AG10803 (cell line): ENCODE data around the gene DNAJC17.

Source experiments
- DNase-seq: peaks from one replicate; pipeline ENCODE4 v3.0.0; 2010; ENCODE audit warnings: low read depth
- H3K4me3 ChIP-seq: 2 replicates; pipeline ENCODE4 v1.5.1; 2011; ENCODE audit warnings: mild to moderate bottlenecking, low read length, control low read depth
- CTCF ChIP-seq: conservative IDR thresholded peaks from 2 replicates; pipeline ENCODE4 v1.5.1; 2011; ENCODE audit warnings: mild to moderate bottlenecking, low read length, control low read depth, inconsistent platforms

DNAJC17 gene

DNA sequence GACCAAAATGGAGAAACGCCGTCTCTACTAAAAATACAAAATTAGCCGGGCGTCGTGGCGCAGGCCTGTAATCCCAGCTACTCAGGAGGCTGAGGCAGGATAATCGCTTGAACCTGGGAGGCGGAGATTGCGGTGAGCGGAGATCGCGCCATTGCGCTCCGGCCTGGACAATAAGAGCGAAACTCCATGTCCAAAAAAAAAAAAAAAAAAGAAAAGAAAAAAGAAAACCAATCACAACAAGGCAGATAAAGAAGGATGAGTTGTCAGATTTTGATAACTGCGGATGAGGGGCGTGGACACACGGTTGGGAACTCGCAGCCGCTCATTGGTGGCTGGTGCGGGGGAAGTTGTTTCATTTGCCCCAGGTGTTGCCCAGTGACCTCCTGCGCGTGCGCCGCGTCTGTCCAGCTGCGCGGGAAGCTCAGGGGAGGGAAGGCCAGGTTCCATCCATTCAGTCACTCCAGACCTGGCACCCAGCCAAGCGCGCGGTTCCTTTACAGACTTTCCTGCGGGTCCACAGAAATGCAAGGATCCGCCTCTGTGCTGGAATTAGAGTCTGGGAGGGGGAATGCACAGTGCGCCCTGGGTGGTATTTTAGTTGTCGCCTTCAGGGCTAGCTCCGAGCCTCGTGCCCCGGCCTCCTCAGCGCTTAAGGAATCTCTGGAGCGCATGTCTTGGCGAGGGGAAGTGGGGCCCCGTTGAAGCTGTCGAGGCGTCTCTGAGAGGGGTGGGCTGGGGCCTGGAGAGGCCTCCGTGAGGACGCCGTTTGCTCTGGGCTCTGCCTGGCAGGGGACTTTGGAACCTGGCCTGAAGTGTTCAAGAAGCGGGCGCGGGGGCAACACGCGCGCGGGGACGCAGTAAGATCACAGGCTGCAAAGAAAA is 44.1 kb downstream of the DNAJC17 start:
- TF ChIP-seq CTCF, result no peak
- DNase-seq, result peak; percentile 25
- H3K4me3 ChIP-seq, result peak overlapping the region; percentile 61

DNA sequence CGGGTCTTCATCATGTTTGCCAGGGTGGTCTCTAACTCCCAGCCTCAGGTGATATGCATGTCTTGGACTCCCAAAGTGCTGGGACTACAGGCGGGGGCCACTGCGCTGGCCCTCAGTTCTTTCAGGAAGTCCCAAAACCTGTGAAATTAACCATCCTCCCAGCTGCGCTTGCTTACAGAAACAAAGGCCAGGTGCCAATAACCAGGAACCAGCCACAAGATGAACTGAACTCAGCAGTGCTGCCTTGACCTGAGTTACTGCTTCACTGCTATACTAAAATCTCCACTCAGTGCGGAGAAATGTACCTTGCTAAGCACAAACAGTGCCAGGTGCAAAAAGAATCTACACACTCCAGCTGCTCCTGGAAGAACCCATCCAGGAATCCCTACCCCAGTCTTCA is 47.3 kb downstream of the DNAJC17 start:
- no peak for TF ChIP-seq CTCF
- no peak overlapping the region for H3K4me3 ChIP-seq
- DNase-seq, result no peak

DNA sequence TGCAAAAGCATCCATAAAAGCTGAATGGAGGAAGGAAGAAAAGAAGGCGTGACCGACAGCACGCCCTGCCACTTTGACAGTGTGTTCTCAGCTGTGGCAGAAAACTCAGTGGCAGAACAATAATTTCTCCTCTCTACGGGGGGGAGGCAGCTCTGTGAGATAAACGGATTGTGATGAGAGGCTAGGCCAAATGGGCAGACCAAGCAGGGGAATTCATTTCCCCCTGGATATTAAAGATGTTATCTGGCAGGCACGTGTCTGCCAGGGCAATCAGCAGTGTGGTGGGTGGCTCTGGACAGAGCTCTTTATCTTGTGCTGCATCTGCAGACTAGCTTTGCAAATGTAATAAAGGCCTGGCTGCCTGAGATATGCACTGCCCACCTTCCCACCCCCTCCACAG is 50.3 kb downstream of the DNAJC17 start:
- no peak for DNase-seq
- no peak overlapping the region for H3K4me3 ChIP-seq
- TF ChIP-seq CTCF, result no peak

DNA sequence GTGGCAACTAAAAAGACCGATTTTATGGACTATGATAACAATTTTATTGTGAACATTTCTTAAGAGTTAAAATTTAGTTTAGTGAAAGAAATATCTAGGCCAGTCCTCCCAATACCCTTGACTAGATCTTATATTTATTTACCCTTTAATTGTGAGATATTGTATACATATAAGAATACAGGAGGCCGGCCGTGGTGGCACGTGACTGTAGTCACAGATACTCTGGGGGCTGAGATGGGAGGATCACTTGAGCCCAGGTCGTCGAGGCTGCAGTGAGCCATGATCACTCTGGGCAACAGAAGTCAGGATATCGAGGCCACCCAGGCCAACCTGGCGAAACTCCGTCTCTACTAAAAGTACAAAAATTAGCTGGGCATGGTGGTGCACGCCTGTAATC is 51.5 kb downstream of the DNAJC17 start:
- no peak for TF ChIP-seq CTCF
- DNase-seq, result no peak
- H3K4me3 ChIP-seq, result peak overlapping the region; percentile 95

GRCh38 chr15:40754883-40755811 is 52.1 kb downstream of the DNAJC17 start, which contains the start of gene RMDN3:
RMDN3 (minus strand) TSS chr15:40755254; CDS start chr15:40754783, 471 bp downstream.
- peak; percentile 84 for DNase-seq
- TF ChIP-seq CTCF, result no peak
- H3K4me3 ChIP-seq, result peak within 1 kb of the TSS; percentile 95

DNA sequence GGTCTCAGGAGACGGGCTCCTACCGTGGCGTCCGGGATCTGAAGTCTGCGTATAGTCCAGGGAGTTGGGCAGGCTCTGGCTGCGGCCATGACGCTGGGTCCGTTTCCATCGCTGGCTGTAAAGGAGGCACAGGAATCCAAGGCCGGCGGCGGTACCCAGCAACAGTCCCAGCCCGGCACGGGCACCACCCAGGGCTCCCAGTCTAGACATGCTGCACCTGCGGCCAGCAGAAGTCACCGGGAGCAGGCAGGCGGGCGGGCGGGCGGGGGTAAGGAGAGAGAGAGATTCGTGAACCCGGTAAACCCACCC is 52.7 kb downstream of the DNAJC17 start:
- TF ChIP-seq CTCF, result no peak
- peak overlapping the region; percentile 93 for H3K4me3 ChIP-seq
- peak; percentile 15 for DNase-seq

DNA sequence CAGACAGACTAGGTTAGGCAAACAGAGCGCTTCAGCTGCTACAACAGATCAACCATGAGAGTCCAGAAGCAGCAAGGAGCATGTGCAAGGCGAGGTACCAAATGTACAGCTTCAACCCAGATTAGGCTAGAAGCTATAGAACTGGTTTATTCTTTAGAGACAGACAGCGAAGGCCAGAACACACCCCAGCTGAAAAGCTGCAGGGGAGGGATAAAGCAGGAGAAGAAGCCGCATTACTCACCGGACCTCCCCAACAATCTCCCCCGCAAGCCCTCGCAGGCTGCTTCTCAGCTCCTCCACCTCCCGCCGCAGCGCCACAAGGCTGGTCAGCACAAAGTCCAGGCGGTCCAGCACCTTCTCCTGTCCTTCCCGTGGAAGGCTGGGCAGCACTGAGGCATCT is 55.5 kb downstream of the DNAJC17 start:
- TF ChIP-seq CTCF, result no peak
- no peak for DNase-seq
- H3K4me3 ChIP-seq, result no peak overlapping the region
